D341Med (cell line): ENCODE measurements around the gene RNF180.
"Not testable (repeated sequence)": the region's sequence is repeated elsewhere in the genome, so short reads cannot be mapped to it uniquely, and the experiment has no call there.

Source experiments
- DNase-seq: peaks from one replicate; pipeline ENCODE4 v3.0.0; 2012; ENCODE audit warnings: low spot score

The RNF180 gene

GRCh38 chr5:64285188-64286130 is 119.8 kb downstream of the RNF180 start:
- DNase-seq, result no peak

GRCh38 chr5:64286381-64286780 is 120.7 kb downstream of the RNF180 start:
- DNase-seq, result no peak

GRCh38 chr5:64288496-64288895 is 122.9 kb downstream of the RNF180 start:
- DNase-seq, result not testable (repeated sequence)

- no peak for DNase-seq
These were observed 127.1 kb downstream of the RNF180 start for GRCh38 chr5:64292611-64293215.

GRCh38 chr5:64295101-64295500 is 129.5 kb downstream of the RNF180 start:
- DNase-seq, result no peak

- no peak for DNase-seq
These were observed 132.9 kb downstream of the RNF180 start for GRCh38 chr5:64298586-64298985.

GRCh38 chr5:64299805-64300204 is 134.2 kb downstream of the RNF180 start:
- no peak for DNase-seq

- DNase-seq, result no peak
These were observed 135.9 kb downstream of the RNF180 start for GRCh38 chr5:64301566-64301965.

GRCh38 chr5:64308135-64308534 is 142.5 kb downstream of the RNF180 start:
- DNase-seq, result no peak

GRCh38 chr5:64312491-64312890 is 146.8 kb downstream of the RNF180 start:
- DNase-seq, result no peak

- no peak for DNase-seq
These were observed 150.1 kb downstream of the RNF180 start for GRCh38 chr5:64315778-64316177.

GRCh38 chr5:64318175-64318574 is 152.5 kb downstream of the RNF180 start:
- DNase-seq, result no peak

- DNase-seq, result peak; percentile 22
These were observed 157.9 kb downstream of the RNF180 start for GRCh38 chr5:64323591-64323990.

- no peak for DNase-seq
These were observed 165.1 kb downstream of the RNF180 start for GRCh38 chr5:64330728-64331231.

GRCh38 chr5:64331597-64332277 is 166.1 kb downstream of the RNF180 start:
- no peak for DNase-seq

- DNase-seq, result no peak
These were observed 168.2 kb downstream of the RNF180 start for GRCh38 chr5:64333886-64334285.

- DNase-seq, result no peak
These were observed 174.1 kb downstream of the RNF180 start for GRCh38 chr5:64339769-64340168.

- DNase-seq, result no peak
These were observed 174.7 kb downstream of the RNF180 start for GRCh38 chr5:64340293-64340692.

- no peak for DNase-seq
These were observed 175.7 kb downstream of the RNF180 start for GRCh38 chr5:64341340-64341739.

- DNase-seq, result no peak
These were observed 178.9 kb downstream of the RNF180 start for GRCh38 chr5:64344501-64344900.

GRCh38 chr5:64347309-64347708 is 181.7 kb downstream of the RNF180 start:
- no peak for DNase-seq

GRCh38 chr5:64364426-64364825 is 198.8 kb downstream of the RNF180 start:
- DNase-seq, result no peak

GRCh38 chr5:64384765-64385164 is 219.1 kb downstream of the RNF180 start:
- DNase-seq, result peak; percentile 7
